ENCODE data around the gene CNKSR1.

The CNKSR1 gene

DNA sequence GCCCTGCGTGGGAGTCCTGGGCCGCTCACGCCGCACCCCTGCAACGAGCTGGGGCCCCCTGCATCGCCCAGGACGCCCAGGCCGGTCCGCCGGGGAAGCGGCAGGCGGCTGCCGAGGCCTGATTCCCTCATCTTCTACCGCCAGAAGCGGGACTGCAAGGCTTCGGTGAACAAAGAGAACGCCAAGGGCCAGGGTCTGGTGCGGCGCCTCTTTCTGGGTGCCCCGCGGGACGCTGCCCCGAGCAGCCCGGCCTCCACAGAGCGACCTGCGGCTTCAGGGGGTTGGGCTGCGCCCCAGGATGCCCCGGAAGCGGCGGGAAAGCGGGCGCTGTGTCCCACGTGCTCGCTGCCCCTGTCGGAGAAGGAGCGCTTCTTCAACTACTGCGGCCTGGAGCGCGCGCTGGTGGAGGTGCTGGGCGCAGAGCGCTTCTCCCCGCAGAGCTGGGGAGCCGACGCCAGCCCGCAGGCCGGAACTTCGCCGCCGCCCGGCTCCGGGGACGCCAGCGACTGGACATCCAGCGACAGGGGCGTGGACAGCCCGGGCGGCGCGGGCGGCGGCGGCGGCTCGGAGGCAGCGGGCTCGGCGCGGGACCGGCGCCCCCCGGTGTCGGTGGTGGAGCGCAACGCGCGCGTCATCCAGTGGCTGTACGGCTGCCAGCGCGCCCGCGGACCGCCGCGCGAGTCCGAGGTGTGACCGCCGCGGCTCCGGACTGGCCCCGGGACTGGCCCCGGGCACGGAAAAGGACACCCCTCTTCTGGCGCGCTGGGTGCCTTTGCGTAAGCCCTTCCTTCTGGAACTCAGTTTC, 15.7 kb upstream of the CNKSR1 start:
- peak in 1 of 2 donors; percentile 56 for DNase-seq

DNA sequence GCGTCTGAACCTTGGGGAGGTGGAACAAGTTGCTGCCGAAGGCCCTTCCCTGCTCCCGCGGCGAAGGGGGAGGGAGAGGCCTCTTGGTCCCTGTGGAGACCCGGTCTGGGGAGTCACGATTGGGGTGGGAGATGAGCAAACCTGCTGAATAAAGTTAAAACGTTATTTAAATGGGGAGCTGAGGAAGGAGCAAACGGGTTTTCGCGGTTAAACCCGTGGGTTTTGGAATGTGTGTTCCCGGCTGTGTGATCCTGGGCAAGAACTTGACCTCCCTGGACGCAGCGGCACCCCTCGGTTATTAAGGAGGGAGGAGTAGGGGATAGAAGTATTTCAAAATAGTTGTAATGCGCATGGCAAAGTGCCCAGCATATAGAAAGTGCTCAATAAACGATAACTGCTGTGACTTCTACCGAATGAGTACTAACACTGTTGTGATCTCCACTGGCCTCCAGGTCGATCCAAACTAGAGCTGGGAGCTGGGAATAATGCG, 15.0 kb upstream of the CNKSR1 start:
- DNase-seq = no peak

DNA sequence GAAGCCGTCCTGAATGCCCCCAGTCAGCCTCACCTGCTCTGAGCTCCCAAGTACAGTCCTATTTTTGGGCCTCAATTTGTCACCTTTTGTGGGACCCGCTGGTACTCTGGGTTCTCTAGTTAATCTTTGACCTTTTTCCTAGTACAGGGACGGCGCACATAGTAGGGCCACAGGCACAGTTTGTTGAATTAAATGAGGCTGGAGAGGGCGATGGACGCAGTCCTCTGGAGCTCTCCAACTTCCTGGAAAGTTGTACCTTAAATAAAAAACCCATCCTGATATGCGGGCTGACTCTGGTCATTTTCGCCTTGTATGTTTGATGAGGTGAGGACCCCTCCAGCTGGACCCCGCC, 13.6 kb upstream of the CNKSR1 start:
- no peak for DNase-seq

DNA sequence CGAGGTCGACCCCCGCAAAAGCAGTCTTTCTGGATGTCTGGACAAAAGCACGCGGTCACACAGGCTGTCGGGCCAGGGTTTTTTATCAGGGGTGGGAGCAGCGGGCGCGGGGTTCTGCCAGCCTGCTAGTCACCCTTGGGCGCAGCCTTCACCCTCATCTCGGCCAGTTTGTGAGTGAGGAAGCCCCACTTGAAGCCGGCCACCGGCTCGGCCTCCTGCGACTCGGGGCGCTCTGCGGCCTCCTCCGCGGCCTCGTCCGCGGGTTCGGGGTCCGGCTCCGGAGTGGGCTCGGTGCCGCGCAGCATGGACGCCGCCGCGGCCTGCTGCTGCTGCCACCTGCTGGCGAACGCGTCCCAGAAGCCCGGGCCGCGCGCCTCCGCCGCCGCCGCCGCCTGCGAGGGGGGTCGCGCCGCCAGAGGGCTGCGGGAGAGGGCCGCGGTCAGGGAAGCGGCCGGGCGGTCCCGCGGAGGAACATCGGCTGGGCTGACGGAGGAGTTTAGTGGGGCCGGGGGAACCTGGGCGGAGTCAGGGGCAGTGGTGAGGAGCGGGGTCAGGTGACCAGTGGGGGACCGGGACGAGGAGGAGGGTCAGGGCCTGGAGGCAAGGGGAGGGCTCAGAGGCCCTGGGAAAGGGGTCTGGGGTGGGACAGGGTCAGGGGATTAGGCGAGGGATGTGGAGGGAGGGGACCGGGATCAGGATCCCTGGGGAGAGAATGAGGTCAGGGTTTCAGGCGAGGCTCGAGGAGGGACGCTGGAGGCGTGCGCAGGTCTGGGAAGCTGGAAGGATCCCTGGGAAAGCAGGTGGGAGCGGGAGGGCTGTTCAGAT, 13.0 kb upstream of the CNKSR1 start:
- peak in 1 of 2 donors; percentile 46 for DNase-seq

DNA sequence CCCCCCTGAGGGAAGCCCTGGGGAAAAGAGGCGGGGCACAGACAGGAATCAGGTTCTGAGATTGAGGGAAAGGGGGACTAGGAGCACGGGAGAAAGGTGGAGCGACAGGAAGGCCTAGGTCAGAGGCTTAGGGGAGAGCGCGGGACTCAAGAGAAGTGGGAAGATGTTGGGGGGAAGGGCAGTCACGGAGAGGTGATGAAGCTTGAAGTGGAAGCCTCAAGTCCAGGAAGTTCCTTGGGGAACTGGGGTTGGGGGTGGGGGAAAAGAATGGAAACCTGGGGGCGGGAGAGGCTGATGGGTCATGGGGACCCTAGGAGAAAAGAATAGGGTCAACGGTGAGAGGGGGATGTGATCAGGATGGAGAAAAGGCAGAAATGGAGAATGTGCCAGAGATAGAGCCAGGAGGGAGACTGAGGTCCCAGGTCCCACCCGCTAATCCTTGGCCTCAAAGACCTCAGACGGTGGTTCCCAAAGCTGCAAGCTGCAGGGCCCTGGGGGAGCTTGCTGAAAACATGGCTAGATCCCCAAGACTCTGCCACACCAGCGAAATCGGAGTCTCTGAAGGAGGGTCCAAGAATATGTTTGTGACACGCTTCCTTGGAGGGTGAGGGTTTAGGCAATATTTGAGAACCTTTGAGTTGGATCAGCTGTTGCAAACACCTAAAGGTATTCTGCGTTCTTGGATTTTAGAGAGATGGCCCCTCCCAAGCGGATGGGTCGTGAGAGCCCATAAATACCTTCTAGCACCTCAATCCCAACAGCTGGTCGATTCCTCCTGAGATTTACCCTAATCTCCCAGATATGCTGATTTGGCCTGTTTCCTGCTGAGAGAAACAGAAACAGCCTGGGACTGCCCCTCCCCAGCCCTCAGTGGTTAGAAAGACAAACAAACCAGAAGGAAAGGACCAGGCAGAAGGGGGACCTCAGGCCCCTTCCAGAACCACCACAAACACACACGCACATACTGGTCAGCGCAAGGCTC, 12.1 kb upstream of the CNKSR1 start:
- DNase-seq = no peak

DNA sequence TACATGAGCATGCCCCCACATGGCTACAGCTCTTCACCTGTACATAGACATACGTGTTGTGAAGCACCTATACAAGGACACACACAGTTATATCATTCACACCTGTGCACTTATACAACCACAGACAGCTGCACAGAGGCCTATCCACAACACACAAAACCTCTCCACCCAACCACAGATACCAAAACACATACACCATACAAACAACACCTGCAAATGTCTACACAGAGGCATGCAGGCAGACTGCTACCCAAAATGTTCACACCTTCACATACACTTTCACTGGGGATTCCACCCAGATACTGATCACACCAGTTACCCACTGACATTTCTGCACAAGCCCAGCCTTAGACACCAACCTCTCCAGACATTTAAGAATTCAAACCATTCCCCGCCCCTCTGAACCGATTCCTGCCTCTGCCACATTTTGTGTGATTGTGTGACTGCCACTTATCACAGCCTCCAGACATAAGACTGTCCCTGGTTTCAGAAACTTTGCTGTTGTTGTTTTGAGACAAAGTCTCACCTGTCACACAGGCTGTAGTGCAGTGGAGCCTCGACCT, 10.5 kb upstream of the CNKSR1 start:
- no peak for DNase-seq

DNA sequence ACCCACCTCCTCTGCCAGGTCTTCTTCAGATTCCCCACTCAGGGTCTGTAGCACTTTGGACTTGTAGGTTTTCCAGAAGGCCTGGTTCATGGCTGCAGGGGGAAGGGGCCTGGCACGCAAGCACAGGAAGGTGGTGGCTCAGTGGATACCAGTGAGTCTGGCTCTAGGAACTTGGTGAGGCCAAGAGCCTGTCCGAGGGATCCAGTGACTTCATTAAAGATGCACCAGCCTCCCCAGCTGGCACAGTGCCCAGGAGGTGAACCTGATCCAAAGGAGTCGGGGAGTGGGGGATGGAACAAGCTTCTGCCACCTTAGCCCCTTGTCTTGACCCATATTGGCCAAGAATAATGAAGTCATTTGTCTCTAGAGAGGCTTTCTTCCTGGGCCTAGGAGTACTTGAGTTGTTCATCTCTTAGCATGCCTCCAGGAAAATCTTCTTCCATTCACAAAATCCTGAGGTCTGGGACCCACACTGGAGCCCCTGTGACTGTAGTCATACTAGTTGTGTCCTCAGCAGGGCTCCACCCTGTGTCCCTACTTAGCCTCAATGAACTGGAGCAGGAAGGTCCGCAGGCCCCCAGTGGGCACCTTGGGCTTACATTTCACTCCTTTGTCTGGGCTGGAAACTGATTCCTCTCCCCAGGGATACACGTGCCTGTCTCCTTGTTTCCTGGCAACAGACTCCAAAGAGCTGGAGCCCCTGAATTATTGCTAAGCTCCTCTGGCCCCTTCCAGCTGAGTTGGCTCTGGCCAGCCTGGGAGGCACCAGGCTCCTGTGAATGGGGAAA, 8.7 kb upstream of the CNKSR1 start, which contains the start of gene C1orf232:
Gene C1orf232, minus strand, starts transcription at position 554 of the 788 bp plus-strand sequence. Its CDS starts 464 bp downstream, at position 90.
- DNase-seq = no peak

DNA sequence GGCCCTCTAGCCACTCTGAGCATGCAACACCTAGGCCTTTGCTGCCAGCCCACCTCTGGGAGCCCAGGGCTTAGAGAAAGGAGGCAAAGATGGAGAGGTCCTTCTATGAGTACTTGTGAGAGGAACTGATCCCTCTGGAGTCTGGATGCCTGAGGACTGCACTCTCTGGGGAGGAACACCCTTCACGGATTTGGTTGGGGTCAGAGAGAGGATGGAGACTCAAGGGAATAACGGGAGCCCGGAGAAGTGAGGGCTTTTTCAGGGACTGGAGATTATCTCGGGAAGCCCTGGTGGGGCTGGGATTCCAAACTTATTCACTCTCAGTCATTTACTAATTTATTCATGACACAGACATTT, 8.1 kb upstream of the CNKSR1 start:
- DNase-seq = no peak

DNA sequence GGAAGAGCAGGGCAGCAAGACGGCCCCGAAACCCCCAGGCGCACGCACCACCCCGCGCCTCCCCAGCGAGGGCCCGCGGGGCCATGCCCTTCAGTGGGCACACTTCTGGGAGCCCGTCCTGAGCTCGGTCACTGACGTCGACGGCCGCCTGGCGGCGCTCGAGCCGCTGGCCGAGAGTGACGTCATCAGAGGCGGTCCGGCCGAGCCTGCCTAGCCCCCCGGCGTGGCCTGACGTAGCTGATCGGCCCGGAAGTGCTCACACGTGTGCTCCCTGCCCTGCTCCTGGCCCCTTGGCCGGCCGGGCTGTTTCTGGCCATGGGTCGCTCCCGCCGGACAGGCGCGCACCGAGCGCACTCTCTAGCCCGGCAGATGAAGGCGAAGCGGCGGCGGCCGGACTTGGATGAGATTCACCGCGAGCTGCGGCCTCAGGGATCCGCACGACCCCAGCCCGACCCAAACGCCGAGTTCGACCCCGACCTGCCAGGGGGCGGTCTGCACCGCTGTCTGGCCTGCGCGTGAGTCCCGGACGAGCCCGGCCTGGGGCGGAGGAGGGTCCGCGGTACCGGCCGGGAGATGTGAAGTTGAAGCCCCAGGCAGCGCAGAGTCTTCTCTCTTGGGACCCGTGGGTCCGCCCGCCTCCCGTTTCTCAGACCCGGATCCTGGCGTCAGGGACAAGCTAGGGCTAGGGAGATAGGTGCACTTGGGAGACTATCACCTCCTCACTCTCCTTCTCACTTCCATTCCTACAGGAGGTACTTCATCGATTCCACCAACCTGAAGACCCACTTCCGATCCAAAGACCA, 7.4 kb upstream of the CNKSR1 start, which contains the start of gene ZNF593:
Gene ZNF593, plus strand, starts transcription at position 240 of the 803 bp plus-strand sequence. Its CDS starts 76 bp downstream, at position 316.
- DNase-seq = peak; percentile 65 to 80

DNA sequence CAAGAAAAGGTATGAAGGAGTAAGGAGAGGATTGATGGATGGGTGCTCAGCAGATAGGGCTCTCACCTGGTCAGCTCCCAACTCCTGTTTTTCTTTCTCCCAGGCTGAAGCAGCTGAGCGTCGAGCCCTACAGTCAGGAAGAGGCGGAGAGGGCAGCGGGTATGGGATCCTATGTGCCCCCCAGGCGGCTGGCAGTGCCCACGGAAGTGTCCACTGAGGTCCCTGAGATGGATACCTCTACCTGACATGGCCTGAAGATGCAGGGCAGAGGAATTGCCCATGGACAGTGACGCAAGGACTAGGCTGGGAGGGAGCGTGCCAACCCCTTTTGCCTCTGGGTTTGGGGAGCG, 6.8 kb upstream of the CNKSR1 start:
- no peak for DNase-seq

DNA sequence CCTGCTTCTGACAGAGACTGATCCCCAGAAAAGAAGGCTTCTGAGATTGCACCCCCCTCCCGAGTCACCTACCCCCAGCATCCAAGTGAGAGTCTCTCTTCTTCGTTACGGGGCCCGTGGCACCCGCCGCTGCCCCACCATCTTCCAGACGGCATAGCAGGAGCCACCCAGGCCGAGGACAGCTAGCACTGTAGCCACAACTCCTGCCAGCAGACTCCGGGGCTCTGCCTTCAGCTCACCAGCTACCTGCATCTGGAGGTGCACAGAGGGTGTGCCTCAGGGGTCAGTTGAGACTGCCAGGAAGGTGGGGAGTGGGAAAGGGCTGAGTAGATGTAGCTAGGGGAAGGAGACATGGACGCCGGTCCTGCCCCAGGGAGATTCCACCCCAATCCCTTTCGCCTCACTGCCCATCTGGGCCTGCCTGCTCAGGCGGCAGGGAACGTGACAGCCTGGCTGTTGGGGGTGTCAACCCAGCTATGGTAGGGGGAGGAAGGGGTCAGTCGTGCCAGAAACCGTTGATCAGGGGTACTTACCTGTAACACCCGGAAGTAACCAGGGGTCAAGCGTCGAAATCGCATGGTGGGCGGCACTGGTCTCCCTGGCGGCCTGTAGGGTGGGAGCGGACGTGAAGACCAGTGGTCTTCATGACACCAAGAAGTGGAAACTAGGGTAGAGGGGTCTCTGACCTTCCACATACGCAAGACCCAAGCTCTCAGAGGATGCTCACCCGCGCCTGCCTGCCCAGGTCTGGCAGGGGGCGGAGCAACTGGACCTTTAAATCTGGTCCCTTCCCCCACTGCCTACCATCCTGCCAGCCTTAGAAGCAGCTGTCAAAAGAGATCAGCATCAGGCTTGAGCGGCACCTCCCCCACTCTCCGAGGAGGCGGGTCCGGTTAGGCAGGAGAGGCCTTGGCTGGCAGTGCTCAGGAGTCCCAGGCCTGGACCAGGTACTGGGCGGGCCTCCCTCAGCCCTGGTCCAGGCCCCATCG, 5.9 kb upstream of the CNKSR1 start, which contains the start of gene ZNF593OS:
Gene ZNF593OS, minus strand, starts transcription at position 749 of the 989 bp plus-strand sequence. Its CDS starts 171 bp downstream, at position 578.
- DNase-seq = no peak

DNA sequence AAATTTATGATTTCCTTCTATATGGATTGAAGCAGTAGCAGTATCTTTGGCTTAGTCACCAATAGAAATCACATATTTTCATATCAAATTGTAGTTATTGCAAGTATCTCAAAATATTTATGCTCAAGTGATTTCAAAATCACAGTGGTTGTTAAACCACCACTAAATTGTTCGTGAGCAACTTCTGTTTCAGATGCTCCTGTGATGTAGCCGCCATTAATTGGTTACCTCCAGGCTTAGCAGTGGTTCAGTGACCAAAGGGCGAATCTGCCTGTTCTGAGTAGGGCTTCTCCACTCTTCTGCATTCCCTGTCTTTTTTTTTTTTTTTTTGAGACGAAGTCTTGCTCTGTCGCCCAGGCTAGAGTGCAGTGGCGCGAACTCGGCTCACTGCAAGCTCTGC, 1.9 kb upstream of the CNKSR1 start:
- no peak for DNase-seq

DNA sequence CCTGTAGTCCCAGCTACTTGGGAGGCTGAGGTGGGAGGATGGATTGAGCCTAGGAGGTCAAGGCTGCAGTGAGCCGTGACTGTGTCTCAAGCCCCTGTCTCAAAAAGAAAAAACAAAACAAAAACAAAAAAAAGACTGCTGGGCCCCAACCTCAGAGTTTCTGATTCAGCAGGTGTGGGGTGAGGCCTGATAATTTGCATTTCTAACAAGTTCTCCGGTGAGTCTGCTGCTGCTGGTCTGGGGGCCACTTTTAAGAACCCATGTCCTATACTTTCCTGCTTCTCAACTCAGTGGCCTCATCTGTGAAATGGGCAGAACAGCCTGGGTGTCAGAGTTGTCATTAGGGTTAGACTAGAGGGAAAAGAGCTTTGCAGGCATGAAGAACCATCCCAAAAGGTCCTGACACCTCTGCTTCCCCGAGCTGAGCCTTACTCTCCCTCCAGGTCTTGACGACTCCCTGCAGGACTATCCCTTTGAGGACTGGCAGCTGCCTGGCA, 2.8 kb downstream of the CNKSR1 start:
- no peak for DNase-seq

DNA sequence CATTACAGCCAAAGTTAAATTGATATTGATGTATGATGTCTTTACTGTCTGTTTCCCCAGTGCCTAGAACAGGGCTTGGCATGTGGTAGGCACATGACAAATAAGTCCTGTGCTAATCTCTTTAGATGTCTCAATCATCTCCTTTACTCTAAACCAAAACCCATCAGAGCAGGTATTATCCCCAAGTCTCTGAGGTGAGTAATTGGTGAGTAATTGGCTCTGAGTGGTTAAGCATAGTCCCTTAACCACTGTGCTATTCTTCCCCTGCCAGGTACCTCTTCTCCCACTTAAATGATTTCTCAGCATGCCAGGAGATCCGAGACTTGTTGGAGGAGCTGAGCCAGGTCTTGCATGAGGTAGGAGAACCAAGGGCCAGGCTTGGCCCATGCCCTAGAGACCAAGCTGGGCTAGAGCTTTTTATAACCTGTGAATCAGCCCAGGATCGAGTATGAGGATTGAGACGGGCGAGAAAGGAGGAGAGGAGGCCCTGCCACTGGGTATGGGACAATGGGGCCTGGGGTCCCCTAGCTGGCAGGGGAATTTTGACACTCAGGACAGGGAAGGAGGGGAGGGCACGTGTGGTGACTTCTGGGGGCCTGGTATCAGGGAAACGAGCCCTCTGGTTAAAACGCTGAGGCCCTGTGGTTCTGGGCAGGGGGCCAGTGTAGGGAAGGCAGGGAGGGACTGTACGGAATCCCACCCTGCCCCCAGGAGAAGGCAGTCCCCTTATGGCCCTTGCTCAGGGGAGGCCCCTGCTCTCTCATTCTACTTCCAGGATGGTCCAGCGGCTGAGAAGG, 4.5 kb downstream of the CNKSR1 start:
- DNase-seq = no peak

DNA sequence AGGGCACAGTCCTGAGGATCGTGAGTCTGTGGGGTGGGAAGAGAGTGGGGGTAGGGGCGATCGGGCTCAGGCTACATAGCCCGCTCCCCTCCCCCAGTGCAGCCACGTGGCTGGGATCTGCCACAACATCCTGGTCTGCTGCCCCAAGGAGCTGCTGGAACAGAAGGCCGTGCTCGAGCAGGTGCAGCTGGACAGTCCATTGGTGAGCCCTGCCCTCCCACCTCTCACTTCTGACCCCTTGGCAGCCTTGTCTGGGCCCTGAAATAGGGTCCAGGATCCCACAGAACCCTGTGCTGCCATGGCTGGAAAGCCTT, 5.0 kb downstream of the CNKSR1 start:
- DNase-seq = no peak

DNA sequence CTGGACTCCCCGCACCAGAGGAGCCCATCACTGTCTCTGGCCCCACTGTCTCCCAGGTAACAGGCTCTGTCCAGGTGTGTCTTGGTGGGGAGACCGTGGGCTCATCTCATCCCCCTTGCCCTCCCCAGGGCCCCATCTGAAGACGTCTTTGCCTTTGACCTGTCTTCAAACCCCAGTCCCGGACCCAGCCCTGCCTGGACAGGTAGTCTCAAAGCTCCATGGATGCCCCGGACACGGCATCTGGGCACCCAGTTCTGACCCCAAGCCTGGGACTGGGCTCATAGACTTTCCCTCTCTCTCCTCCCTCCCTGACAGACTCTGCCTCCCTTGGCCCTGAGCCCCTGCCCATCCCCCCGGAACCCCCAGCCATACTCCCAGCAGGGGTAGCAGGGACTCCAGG, 6.8 kb downstream of the CNKSR1 start:
- DNase-seq = no peak

DNA sequence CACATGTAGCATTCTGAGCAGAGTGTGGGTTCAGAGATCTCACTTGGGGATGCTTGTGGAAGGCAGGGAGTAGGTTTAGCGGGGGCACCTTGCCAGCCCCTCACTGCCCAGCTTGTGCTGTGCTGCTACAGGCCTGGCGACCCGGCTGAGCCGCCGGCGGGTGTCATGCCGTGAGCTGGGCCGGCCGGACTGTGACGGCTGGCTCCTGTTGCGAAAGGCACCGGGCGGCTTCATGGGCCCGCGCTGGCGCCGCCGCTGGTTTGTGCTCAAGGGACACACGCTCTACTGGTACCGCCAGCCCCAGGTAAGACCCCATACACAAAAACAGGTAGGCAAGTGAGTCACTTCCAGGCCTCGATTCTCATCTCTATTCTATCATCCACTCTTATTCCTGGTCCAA, 7.6 kb downstream of the CNKSR1 start:
- no peak for DNase-seq

DNA sequence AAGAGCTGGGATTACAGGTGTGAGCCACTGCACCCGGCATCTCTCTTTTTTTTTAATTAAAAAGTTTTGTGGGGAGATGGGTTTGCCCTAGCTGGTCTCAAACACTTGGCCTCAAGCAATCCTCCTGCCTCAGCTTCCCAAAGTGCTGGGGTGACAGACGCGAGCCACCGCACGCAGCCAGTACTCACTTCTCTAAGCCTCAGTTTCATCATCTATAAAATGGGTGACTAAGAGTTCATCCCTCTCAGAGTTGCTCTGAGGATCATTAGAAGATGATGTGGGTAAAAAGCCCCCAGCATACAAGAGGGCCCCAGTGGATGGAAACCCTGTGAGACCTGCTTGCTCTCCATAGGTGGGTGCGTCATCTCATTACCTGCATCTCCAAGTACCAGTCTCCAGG, 10.6 kb downstream of the CNKSR1 start:
- DNase-seq = no peak

Measured in bone marrow (tissue), 2 donors.